ENCODE data around the gene TMSB10.
"Not testable (repeated sequence)": the region's sequence is repeated elsewhere in the genome, so short reads cannot be mapped to it uniquely, and the experiment has no call there.

TMSB10 gene

DNA sequence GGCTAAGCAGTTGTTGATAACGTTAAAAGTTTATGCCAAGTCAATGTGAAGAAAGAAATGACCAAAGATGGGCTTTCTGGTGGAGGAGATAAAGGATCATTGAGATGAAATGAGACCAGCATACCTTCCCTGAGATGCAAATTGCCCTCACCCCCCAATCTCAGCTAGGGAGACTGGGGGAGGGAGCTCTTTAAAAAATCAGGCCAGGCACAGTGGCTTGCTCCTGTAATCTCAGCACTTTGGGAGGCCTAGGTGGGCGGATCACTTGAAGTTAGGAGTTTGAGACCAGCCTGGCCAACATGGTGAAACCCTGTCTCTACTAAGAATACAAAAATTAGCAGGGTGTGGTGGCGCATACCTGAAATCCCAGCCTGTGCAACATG, 34.6 kb downstream of the TMSB10 start:
- FAIRE-seq: no peak

DNA sequence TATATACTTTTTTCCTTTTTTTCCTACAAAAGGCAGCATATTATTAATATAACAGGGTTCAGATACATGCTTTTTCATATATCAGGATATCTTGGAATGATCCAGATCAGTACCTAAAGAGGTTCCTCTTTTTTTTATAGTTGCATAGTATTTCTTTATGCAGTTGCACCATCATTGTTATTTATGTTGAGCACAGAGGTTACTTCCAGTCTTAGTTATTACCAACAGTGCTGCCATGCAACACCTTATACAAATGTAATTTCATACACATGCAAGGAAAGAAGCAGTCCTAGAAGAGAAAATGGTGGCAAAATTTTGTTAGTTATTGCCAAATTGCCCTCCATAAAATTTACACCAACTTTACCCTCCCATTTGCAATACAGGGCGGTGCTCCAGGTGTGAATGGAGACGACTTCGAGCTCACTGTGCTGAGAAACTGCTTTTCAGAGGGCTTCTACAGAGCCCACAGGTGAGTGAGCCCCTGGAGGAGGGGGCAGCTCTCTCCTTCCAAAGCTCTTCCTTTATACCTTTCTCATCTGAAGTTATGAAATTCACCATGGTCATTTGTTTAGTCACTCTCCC, 35.5 kb downstream of the TMSB10 start:
- FAIRE-seq: no peak

DNA sequence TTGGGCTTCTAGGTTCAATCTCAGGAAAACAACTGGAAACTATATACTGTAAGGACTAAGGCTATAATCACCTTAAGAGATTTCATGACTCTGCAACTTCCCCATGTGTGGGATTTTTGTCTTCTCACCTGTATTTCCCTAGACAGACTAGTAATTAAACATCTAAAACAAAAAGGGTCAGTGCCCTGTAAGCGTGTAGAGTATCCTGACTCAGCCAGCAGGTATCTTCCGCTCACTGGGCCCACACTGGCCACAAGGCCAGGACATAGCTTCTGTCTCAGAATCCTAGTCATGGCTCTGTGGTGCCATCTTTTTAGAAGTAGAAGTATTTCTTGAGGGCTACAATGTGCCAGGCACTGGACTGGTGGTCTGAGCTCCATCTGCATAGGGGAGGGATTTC, 36.7 kb downstream of the TMSB10 start:
- FAIRE-seq: no peak

DNA sequence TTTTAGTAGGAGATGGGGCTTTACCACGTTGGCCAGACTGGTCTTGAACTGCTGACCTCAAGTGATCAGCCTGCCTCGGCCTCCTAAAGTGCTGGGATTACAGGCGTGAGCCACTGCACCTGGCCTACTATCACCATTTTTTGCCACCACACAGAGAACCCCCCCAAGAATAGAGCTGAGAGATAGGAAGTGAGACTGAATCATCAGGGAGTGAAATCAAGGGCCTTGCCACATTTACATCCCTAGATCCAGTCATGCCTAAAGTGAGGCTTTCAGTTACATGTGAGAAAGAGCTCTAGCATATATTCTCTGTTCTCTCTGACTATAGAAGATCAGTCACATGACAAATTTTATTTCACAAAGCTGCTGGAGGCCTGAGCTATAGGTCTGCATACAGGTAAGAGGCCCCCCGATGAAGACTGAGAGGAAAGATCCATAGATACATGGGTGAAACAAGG, 37.5 kb downstream of the TMSB10 start:
- FAIRE-seq: no peak

DNA sequence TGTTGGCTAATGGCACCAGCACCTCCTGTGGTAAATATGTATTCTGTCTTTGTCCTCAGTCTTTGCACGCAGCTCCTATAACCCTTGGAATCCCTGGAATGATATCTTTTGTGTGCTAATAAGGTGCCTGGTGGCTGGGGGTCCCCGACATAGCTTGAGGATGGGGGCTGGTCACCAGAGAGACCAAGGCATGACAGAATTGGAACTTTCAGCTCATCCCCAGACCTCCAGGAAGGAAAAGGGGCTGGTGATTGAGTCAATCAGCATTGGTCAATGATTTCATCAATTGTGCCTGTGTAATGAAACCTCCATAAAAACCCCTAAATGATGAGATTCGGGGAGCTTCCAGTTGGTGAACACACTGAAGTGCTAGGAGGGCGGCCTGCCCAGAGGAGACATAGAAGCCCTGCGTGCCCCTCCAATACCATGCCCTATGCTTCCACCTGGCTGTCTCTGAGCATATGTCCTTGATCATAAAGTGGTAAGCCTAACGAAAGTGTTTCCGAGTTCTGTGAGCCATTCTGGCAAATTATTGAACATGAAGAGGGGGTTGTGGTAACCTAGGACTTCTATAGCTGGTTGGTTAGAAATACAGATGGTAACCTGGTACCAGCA, 38.9 kb downstream of the TMSB10 start:
- FAIRE-seq: no peak

DNA sequence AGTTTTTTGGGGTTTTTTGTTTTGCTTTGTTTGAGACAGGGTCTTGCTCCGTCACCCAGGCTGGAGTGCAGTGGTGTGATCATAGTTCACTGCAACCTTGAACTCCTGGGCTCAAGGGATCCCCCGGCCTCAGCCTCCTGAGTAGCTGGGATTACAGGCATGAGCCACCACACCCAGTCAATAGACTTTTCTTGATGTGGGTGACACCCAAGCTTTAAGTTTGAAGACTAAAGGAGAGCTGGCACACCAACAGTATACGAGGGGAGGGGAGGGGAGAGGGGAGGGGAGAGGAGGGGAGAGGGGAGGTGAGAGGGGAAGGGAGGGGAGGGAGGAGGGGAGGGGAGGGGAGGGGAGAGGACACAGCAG, 40.4 kb downstream of the TMSB10 start:
- FAIRE-seq: not testable (repeated sequence)

DNA sequence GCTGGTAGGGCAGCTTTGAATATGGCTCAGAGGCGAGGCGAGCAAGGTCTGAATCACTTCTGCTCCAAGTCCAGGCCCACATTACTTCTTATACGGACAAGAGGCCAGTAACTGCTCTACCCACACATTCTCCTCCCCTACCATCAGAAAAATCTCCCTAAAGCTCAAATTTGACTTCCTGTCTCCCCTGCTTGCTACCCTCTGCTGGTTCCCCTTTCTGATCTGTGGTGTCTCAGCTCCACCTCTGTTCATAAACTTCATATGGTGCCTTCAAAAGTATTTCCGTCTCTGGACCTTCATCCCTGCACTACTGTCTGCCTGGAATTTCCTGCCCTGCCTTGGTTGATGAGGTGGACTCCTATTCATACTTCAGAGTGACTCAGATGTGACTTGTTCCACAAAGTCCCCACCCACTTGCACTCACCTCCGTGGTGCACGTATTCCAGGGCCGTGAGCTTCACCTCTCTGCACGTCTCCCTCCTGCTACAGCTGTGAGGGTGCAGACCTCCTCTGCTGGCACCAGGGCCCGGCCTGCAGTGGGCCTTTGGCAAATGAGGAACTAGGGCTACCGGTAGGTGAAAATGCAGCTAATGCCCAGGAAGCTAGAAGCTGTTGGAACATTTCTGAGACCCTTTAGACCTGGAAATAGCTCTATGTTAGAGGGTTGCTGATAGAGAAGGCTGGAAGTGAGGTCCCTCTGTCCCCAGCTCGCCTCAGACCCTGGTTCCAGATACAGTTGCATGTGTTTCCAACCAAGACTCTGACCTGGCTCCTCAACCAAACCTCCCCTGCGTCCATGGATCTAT, 41.0 kb downstream of the TMSB10 start:
- FAIRE-seq: peak; percentile 17

DNA sequence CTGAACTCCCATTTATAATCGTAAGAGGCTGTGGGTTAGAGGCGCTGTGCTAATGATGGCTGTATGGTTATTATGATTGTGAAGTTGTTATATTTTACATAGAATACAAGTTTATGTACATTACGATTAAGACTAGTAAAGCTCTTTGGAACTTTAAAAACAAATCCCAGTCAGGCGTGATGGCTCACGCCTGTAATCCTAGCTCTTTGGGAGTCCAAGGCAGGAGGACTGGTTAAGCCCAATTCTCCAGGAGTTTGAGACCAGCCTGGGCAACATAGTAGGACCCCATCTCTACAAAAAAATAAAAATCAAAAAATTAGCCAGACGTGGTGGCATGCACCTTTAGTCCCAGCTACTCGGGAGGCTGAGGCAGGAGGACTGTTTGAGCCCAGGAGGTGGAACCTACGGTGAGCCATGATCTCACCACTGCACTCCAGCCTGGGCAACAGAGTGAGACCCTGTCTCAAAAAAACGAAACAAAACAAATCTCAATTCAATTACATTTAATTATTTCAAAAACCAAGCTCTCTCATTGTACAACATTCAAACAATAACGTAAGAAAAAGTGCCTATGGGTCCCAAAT, 41.6 kb downstream of the TMSB10 start:
- no peak for FAIRE-seq

DNA sequence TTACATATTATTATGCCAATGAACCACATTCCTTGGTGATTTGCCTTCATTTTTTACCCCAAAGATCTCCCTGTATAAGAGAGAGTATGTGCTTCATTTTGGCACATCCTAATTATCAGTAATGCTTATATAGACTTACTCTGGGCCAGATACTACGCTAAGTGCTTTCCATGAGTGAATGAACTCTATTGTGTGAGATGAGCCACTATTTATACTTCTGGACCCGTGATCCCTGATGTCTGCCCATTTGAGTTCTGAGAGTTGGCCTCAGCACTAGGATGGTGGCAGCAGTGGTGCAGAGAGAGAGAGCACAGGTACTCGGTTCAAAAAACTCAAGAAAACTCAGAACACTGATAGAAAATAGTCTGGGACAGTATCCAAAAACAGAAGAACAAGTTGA, 48.1 kb downstream of the TMSB10 start:
- FAIRE-seq: no peak

DNA sequence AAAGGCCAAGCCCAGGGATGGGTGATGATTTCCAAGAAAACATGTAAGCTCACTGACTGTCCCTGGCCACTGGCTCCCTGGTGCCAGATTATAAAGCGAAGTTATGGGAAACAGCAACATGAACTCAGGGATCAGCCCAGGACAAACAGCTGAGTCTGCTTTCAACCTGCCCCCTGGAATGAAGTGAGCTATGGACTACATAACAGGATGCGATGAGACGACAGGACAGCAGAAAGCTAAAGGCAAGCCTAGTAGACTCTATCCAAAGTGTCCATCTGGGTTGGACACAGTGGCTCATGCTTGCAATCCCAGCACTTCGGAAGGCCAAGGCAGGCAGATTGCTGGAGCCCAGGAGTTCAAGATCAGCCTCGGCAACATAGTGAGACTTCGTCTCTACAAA, 48.9 kb downstream of the TMSB10 start:
- FAIRE-seq: no peak

All from G401.6 (cell line).